H1 (cell line): ENCODE measurements around the gene AKAP12. TPM values are rescaled to one million over a fixed set of nuclear protein-coding genes. Genes with fewer than 3 reads are reported as not detected.

Experiments
- CTCF ChIA-PET: fragments of 300-600 bp; sonication (Branson Sonifier 250); formaldehyde crosslinking; loops from one replicate; lab custom pipeline; 2021; ENCODE audit not compliant: partially characterized antibody; lab: Charles Lee
- POLR2A ChIA-PET: fragments of 300-600 bp; sonication (Branson Sonifier 250); formaldehyde crosslinking; loops from one replicate; lab custom pipeline; 2021; ENCODE audit warnings: inconsistent platforms; ENCODE audit not compliant: partially characterized antibody; lab: Charles Lee
- DNase-seq, 2 experiments: peaks; one replicate each; pipeline versions ENCODE4 v3.0.0 to v3.0.0-alpha.2; 2010 to 2022; ENCODE audit warnings: low spot score in 2 of 2, low read depth in 1 of 2, mixed read lengths in 1 of 2
- FAIRE-seq: peaks from 2 replicates; lab custom pipeline; 2011; peaks lifted over from hg19 to GRCh38; lab: Jason Lieb, UNC
- H2AFZ ChIP-seq: 2 replicates; pipeline ENCODE4 v1.8.1; 2012; ENCODE audit warnings: low read length, inconsistent platforms
- H2AK5ac ChIP-seq: 2 replicates; pipeline ENCODE4 v1.6.1; 2013; ENCODE audit warnings: low read depth, low read length
- H2BK120ac ChIP-seq: replicated peaks from 2 replicates; pipeline ENCODE3; 2013; ENCODE audit warnings: low read depth, low read length, inconsistent platforms
- H2BK12ac ChIP-seq: 2 replicates; pipeline ENCODE4 v1.6.1; 2013; ENCODE audit warnings: low read depth, low read length
- H2BK15ac ChIP-seq: 2 replicates; pipeline ENCODE4 v1.6.1; 2013; ENCODE audit warnings: low read length
- H2BK20ac ChIP-seq: 2 replicates; pipeline ENCODE4 v1.6.1; 2013; ENCODE audit warnings: low read length
- H2BK5ac ChIP-seq: 2 replicates; pipeline ENCODE4 v1.6.1; 2013; ENCODE audit warnings: low read depth, low read length
- H3K14ac ChIP-seq: 2 replicates; pipeline ENCODE4 v1.6.1; 2013; ENCODE audit warnings: inconsistent platforms; ENCODE audit not compliant: insufficient read length
- H3K18ac ChIP-seq: 2 replicates; pipeline ENCODE4 v1.6.1; 2013; ENCODE audit warnings: low read length; ENCODE audit errors: extremely low read depth
- H3K23ac ChIP-seq: 2 replicates; pipeline ENCODE4 v1.6.1; 2013; ENCODE audit warnings: inconsistent platforms; ENCODE audit not compliant: insufficient read length
- H3K23me2 ChIP-seq: 2 replicates; pipeline ENCODE4 v1.6.1; 2013; ENCODE audit warnings: low read depth, low read length
- H3K27ac ChIP-seq: 2 replicates; pipeline ENCODE4 v1.6.1; 2011; ENCODE audit warnings: low read depth, low read length, inconsistent platforms
- H3K27me3 ChIP-seq, 4 experiments: replicated peaks in 1 of 4; 1 replicate in 1 of 4; 2 replicates in 3 of 4; pipeline versions ENCODE4 v1.6.1 to v1.8.1; 2011 to 2013; ENCODE audit warnings: low read length in 3 of 4, mild to moderate bottlenecking in 3 of 4, inconsistent platforms in 2 of 4, mixed read lengths in 2 of 4, moderate library complexity in 1 of 4; ENCODE audit not compliant: control insufficient read depth in 3 of 4, insufficient read depth in 3 of 4; ENCODE audit errors: extremely low read depth in 1 of 4
- H3K36me3 ChIP-seq, 4 experiments: 2 replicates each; pipeline versions ENCODE4 v1.6.1 to v1.8.1; 2011 to 2013; ENCODE audit warnings: mild to moderate bottlenecking in 4 of 4, low read length in 3 of 4, moderate library complexity in 2 of 4, control low read depth in 1 of 4, inconsistent platforms in 1 of 4; ENCODE audit not compliant: insufficient read depth in 4 of 4, control insufficient read depth in 2 of 4
- H3K4ac ChIP-seq: replicated peaks from 2 replicates; pipeline ENCODE3; 2013; ENCODE audit warnings: low read length, low read depth, mixed read lengths, inconsistent platforms; ENCODE audit not compliant: insufficient read length
- H3K4me1 ChIP-seq, 4 experiments: replicated peaks in 1 of 4; 1 replicate in 1 of 4; 2 replicates in 3 of 4; pipeline versions ENCODE4 v1.6.1 to v1.8.1; 2011 to 2013; ENCODE audit warnings: low read length in 3 of 4, inconsistent platforms in 2 of 4, mixed read lengths in 1 of 4; ENCODE audit not compliant: insufficient read depth in 4 of 4, control insufficient read depth in 3 of 4
- H3K4me2 ChIP-seq, 2 experiments: 2 replicates each; pipeline versions ENCODE4 v1.6.1 to v1.8.1; 2011 to 2013; ENCODE audit warnings: low read depth in 2 of 2, low read length in 2 of 2, control low read depth in 1 of 2, inconsistent platforms in 1 of 2, mild to moderate bottlenecking in 1 of 2; ENCODE audit not compliant: insufficient read depth in 1 of 2
- H3K4me3 ChIP-seq, 4 experiments: fragments of 200-600, 300-600 bp in 1 of 4; sonication (generic), shearing (Covaris generic), sonication (Bioruptor Twin) in 1 of 4; 2 replicates each; pipeline versions ENCODE4 v1.5.1 to v1.8.1; 2011 to 2016; ENCODE audit warnings: low read length in 4 of 4, low read depth in 3 of 4, control low read depth in 2 of 4, inconsistent platforms in 2 of 4, mild to moderate bottlenecking in 2 of 4, mixed read lengths in 1 of 4, moderate library complexity in 1 of 4; ENCODE audit not compliant: insufficient read depth in 2 of 4; ENCODE audit errors: extremely low read depth in 1 of 4
- H3K56ac ChIP-seq: replicated peaks from 2 replicates; pipeline ENCODE3; 2013; ENCODE audit warnings: low read depth, mild to moderate bottlenecking, mixed read lengths, low read length, inconsistent platforms; ENCODE audit not compliant: insufficient read length
- H3K79me1 ChIP-seq: 2 replicates; pipeline ENCODE4 v1.6.1; 2013; ENCODE audit warnings: low read depth, low read length, control low read depth
- H3K79me2 ChIP-seq, 2 experiments: 2 replicates each; pipeline versions ENCODE4 v1.6.1 to v1.8.1; 2012 to 2013; ENCODE audit warnings: low read length in 2 of 2, mild to moderate bottlenecking in 2 of 2, inconsistent platforms in 1 of 2; ENCODE audit not compliant: insufficient read depth in 2 of 2, control insufficient read depth in 1 of 2
- H3K9ac ChIP-seq, 4 experiments: replicated peaks in 1 of 4; 1 replicate in 1 of 4; 2 replicates in 3 of 4; pipeline versions ENCODE4 v1.6.1 to v1.8.1; 2011 to 2013; ENCODE audit warnings: low read depth in 3 of 4, low read length in 3 of 4, control low read depth in 2 of 4, mild to moderate bottlenecking in 2 of 4, moderate library complexity in 2 of 4, inconsistent platforms in 1 of 4; ENCODE audit errors: extremely low read depth in 1 of 4
- H3K9me3 ChIP-seq, 2 experiments: 2 replicates each; pipeline versions ENCODE4 v1.6.1 to v1.8.1; 2012 to 2013; ENCODE audit warnings: mild to moderate bottlenecking in 2 of 2, moderate library complexity in 2 of 2, control low read depth in 1 of 2, inconsistent platforms in 1 of 2, low read depth in 1 of 2, low read length in 1 of 2, mixed read lengths in 1 of 2; ENCODE audit not compliant: insufficient read depth in 2 of 2
- H4K20me1 ChIP-seq, 2 experiments: replicated peaks in 1 of 2; 2 replicates each; pipeline versions ENCODE3 to v1.8.1; 2011 to 2013; ENCODE audit warnings: inconsistent platforms in 2 of 2, low read length in 2 of 2, mild to moderate bottlenecking in 1 of 2; ENCODE audit not compliant: insufficient read depth in 2 of 2, control insufficient read depth in 1 of 2
- H4K5ac ChIP-seq: 2 replicates; pipeline ENCODE4 v1.6.1; 2013; ENCODE audit warnings: low read length, low read depth, mixed read lengths, inconsistent platforms; ENCODE audit not compliant: insufficient read length
- H4K8ac ChIP-seq: 2 replicates; pipeline ENCODE4 v1.8.0; 2013; ENCODE audit warnings: mild to moderate bottlenecking, moderate library complexity, low read length, inconsistent platforms; ENCODE audit not compliant: insufficient read depth; ENCODE audit errors: extremely low read depth
- H4K91ac ChIP-seq: replicated peaks from 2 replicates; pipeline ENCODE3; 2013; ENCODE audit warnings: low read length, mixed read lengths, inconsistent platforms; ENCODE audit not compliant: insufficient read length
- ASH2L ChIP-seq: fragments of 200-600, 300-600 bp; sonication (generic); IDR thresholded peaks from one replicate; pipeline ENCODE4 v1.7.1; 2017; ENCODE audit warnings: low read length
- CHD1 ChIP-seq: IDR thresholded peaks from 2 replicates; pipeline ENCODE4 v1.6.1; 2012; ENCODE audit warnings: low read depth, low read length, improper control_type of control experiment
- CREB1 ChIP-seq: IDR thresholded peaks from 2 replicates; pipeline ENCODE4 v1.6.1; 2012; ENCODE audit warnings: inconsistent platforms
- EZH2 ChIP-seq: fragments of 200-600 bp; sonication (generic); IDR thresholded peaks from 2 replicates; pipeline ENCODE4 v1.7.1; 2012; ENCODE audit warnings: low read depth, mild to moderate bottlenecking, moderate library complexity, low read length, inconsistent platforms; ENCODE audit not compliant: severe bottlenecking
- JUN ChIP-seq: IDR thresholded peaks from 2 replicates; pipeline ENCODE4 v1.6.1; 2011; ENCODE audit warnings: low read depth, mild to moderate bottlenecking, improper control_type of control experiment, low read length
- POU5F1 ChIP-seq: IDR thresholded peaks from 2 replicates; pipeline ENCODE4 v1.6.1; 2011; ENCODE audit warnings: low read depth, mild to moderate bottlenecking, low read length, moderate library complexity
- SIX5 ChIP-seq: IDR thresholded peaks from 2 replicates; pipeline ENCODE4 v1.6.1; 2011; ENCODE audit warnings: mild to moderate bottlenecking, low read depth, low read length
- SP4 ChIP-seq: IDR thresholded peaks from 2 replicates; pipeline ENCODE4 v1.6.1; 2012; ENCODE audit warnings: low read length, inconsistent platforms
- TAF7 ChIP-seq: optimal IDR thresholded peaks from 2 replicates; pipeline ENCODE3; 2011; ENCODE audit warnings: low read depth, mild to moderate bottlenecking, inconsistent platforms, low read length, moderate library complexity, borderline replicate concordance
- TEAD4 ChIP-seq: IDR thresholded peaks from 2 replicates; pipeline ENCODE4 v1.6.1; 2012; ENCODE audit warnings: low read depth, low read length, inconsistent platforms, mixed read lengths
- WGBS, 2 experiments: shearing (Covaris generic) in 1 of 2; methylation state at CpG; one replicate each; pipeline versions ENCODE4 v1.1.6 to v1.1.7; 2013 to 2015; ENCODE audit warnings: low lambda C conversion rate in 2 of 2, mixed read lengths in 2 of 2, inconsistent platforms in 1 of 2, low coverage in 1 of 2, missing lambda C conversion rate in 1 of 2; ENCODE audit not compliant: insufficient replicate concordance in 2 of 2, insufficient coverage in 1 of 2, insufficient read length in 1 of 2; ENCODE audit errors: extremely low coverage in 1 of 2, missing lambda C conversion rate in 1 of 2; 5-methylcytosine and 5-hydroxymethylcytosine counted together
- polyA plus RNA-seq, 7 experiments: library from polyadenylated mRNA; depleted of rRNA in 3 of 7; stranded (reverse) in 5 of 7; unstranded in 2 of 7; fragments of >200 nt in 5 of 7; fragments of 200-250 nt in 2 of 7; gene quantifications; 1 replicate in 5 of 7; 2 replicates in 1 of 7; 4 replicates in 1 of 7; pipeline versions ENCODE4 v1.2.1 to v1.2.3, GENCODE V29; 2011 to 2013; ENCODE audit warnings: missing spikeins in 2 of 7, mixed read lengths in 2 of 7
- total RNA-seq: library from RNA; stranded (reverse); fragmentation: NEBNext Ultra II Directional; extraction: Animal tissue kit (Norgen Biotek cat#: 25700); gene quantifications from 2 replicates; pipeline ENCODE4 v1.2.1, GENCODE V29; 2021
- TF ChIP-seq, protein P1 (sequence below): IDR thresholded peaks from 2 replicates; pipeline ENCODE4 v1.6.1; 2012; ENCODE audit warnings: inconsistent platforms

Gene AKAP12
- total and polyA plus RNA-seq, 2 of the 8 experiments (the other 6 are each of a cell fraction or from before 2014, with no cell fraction given), result 14.6 to 79.2 TPM

- Histone ChIP-seq H3K9me3 (no peaks in the 10 kb centered on the region), H3K36me3 (no peaks in the 10 kb centered on the region), H2AFZ (no peak overlapping the region), H3K27me3 (peaks cover 0 to 6% (median 1%) of the 10 kb centered on the region in 4 experiments; a peak in 2 of 7 replicates), H3K79me2 (no peaks in the 10 kb centered on the region; a peak in 1 of 4 replicates), H3K4me3 (no peak overlapping the region), H3K79me1 (no peaks in the 10 kb centered on the region; the same call in 1 of the 2 replicates), H2BK120ac (no peak overlapping the region), H3K18ac (no peak overlapping the region), H2AK5ac (no peak overlapping the region), H3K4me2 (no peak overlapping the region), H3K23me2 (no peaks in the 10 kb centered on the region; the same call in 1 of the 2 replicates), H2BK12ac (no peak overlapping the region), H4K5ac (no peak overlapping the region), H2BK5ac (no peak overlapping the region), H4K20me1 (peaks cover 0 to 1% of the 10 kb centered on the region in 2 experiments), H3K4ac (no peak overlapping the region), H3K23ac (no peak overlapping the region), H3K4me1 (peaks cover 0 to 3% (median 0%) of the 10 kb centered on the region in 4 experiments; a peak in 3 of 7 replicates), H4K91ac (no peak overlapping the region), H3K56ac (no peak overlapping the region), H4K8ac (no peak overlapping the region), H3K9ac (no peak overlapping the region), H3K27ac (no peak overlapping the region), H2BK15ac (no peak overlapping the region), H3K14ac (no peak overlapping the region), H2BK20ac (no peak overlapping the region)
- no peak for DNase-seq
- POLR2A ChIA-PET, result interaction anchor here (2.2 kb wide), 1 partner anchor 82 kb away, joined by 8 read pairs; the partner anchor contains the start of gene AKAP12
- 83% methylated on average over 9 of the region's 9 CpGs; no CpG with 5 or more reads in 1 of the 2 experiments for WGBS, 2 experiments
- CTCF ChIA-PET, result interaction anchor here (1.2 to 8.7 kb wide), 7 partner anchors 12 to 305 kb away, joined by 3 to 133 read pairs (median 6); partner anchors contain the start of gene AKAP12
- no peak for FAIRE-seq
- TF ChIP-seq, protein P1, sequence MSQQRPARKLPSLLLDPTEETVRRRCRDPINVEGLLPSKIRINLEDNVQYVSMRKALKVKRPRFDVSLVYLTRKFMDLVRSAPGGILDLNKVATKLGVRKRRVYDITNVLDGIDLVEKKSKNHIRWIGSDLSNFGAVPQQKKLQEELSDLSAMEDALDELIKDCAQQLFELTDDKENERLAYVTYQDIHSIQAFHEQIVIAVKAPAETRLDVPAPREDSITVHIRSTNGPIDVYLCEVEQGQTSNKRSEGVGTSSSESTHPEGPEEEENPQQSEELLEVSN, result no peak
- no peak for TF ChIP-seq TEAD4
- no peak for TF ChIP-seq POU5F1
- TF ChIP-seq SP4, result no peak
- TF ChIP-seq EZH2, result no peak
- TF ChIP-seq CHD1, result no peak
- TF ChIP-seq CREB1, result no peak
- TF ChIP-seq SIX5, result no peak
- TF ChIP-seq ASH2L, result no peak
- no peak for TF ChIP-seq TAF7
- no peak for TF ChIP-seq JUN
Measured at GRCh38 chr6:151322570-151322969, 82.8 kb downstream of the AKAP12 start.
